Esophagus squamous epithelium (tissue), 4 donors: ENCODE data around the gene CA10.

Experiments used
- POLR2A ChIP-seq, 4 donors: fragments of 450-650 bp; IDR thresholded peaks; one replicate each; pipeline ENCODE4 v1.6.1; 2017; ENCODE audit warnings: antibody characterized with exemption in 4 of 4, mild to moderate bottlenecking in 4 of 4, moderate library complexity in 3 of 4
- TF ChIP-seq, protein P1 (sequence below), 6 experiments: fragments of 450-650 bp in 4 of 6; fragments of 200-600 bp in 2 of 6; sonication (generic) in 2 of 6; IDR thresholded peaks; one replicate each; pipeline ENCODE4 v1.5.1; 2016 to 2019; ENCODE audit warnings: antibody characterized with exemption in 6 of 6, mild to moderate bottlenecking in 4 of 6, moderate library complexity in 4 of 6

- TF ChIP-seq, protein P1, sequence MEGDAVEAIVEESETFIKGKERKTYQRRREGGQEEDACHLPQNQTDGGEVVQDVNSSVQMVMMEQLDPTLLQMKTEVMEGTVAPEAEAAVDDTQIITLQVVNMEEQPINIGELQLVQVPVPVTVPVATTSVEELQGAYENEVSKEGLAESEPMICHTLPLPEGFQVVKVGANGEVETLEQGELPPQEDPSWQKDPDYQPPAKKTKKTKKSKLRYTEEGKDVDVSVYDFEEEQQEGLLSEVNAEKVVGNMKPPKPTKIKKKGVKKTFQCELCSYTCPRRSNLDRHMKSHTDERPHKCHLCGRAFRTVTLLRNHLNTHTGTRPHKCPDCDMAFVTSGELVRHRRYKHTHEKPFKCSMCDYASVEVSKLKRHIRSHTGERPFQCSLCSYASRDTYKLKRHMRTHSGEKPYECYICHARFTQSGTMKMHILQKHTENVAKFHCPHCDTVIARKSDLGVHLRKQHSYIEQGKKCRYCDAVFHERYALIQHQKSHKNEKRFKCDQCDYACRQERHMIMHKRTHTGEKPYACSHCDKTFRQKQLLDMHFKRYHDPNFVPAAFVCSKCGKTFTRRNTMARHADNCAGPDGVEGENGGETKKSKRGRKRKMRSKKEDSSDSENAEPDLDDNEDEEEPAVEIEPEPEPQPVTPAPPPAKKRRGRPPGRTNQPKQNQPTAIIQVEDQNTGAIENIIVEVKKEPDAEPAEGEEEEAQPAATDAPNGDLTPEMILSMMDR (IDR thresholded peaks at IDR 0.05): no peak
- TF ChIP-seq POLR2A (IDR thresholded peaks at IDR 0.05): no peak
These were observed 19.5 kb upstream of the CA10 start for GRCh38 chr17:52178012-52178411.
